Activated CD4-positive, alpha-beta memory T cell treated with anti-CD3 and anti-CD28 coated beads for 36 hours (primary cell): ENCODE results near the gene RCOR1. TPM values are rescaled to one million over a fixed set of nuclear protein-coding genes. Genes with fewer than 3 reads are reported as not detected.
"Not testable (repeated sequence)": the region's sequence is repeated elsewhere in the genome, so short reads cannot be mapped to it uniquely, and the experiment has no call there.

Experiments
- CTCF ChIA-PET: fragments of 350-600 bp; sonication (Branson Sonifier 250); formaldehyde crosslinking; loops from one replicate; lab custom pipeline; 2021; ENCODE audit warnings: antibody characterized with exemption, inconsistent platforms; lab: Charles Lee
- POLR2A ChIA-PET: fragments of 350-600 bp; sonication (Branson Sonifier 250); formaldehyde crosslinking; loops from one replicate; lab custom pipeline; 2021; ENCODE audit warnings: antibody characterized with exemption; lab: Charles Lee
- DNase-seq: peaks from one replicate; pipeline ENCODE4 v3.0.0-alpha.2; 2020
- H3K27ac Mint-ChIP-seq: one replicate; pipeline ENCODE4 v1.8.0; 2021; ENCODE audit warnings: mixed read lengths
- H3K27me3 Mint-ChIP-seq: one replicate; pipeline ENCODE4 v1.8.0; 2021; ENCODE audit warnings: mixed read lengths
- H3K36me3 Mint-ChIP-seq: one replicate; pipeline ENCODE4 v1.8.0; 2021; ENCODE audit warnings: mixed read lengths
- H3K4me1 Mint-ChIP-seq: one replicate; pipeline ENCODE4 v1.8.0; 2021; ENCODE audit warnings: low read depth, mixed read lengths
- H3K4me3 Mint-ChIP-seq: one replicate; pipeline ENCODE4 v1.8.0; 2021; ENCODE audit warnings: mild to moderate bottlenecking, mixed read lengths
- H3K9me3 Mint-ChIP-seq: one replicate; pipeline ENCODE4 v1.8.0; 2021; ENCODE audit warnings: mixed read lengths
- intact Hi-C: fragments of 100-400 bp; cut with micrococcal nuclease; formaldehyde crosslinking; loops from one replicate; pipeline ENCODE4 v1.15.1; 2023
- total RNA-seq, 2 experiments: library from RNA; stranded (reverse); gene quantifications; one replicate each; pipeline ENCODE4 v1.2.3, GENCODE V29; 2021

The RCOR1 gene
- 10 to 100 TPM; 14.1 to 14.3 TPM for total RNA-seq

GRCh38 chr14:102591944-102592762 is at the start of gene RCOR1:
RCOR1 (plus strand) TSS chr14:102592649; CDS start chr14:102592887, 238 bp downstream.
- peaks cover 32% of the 10 kb centered on the region for H3K4me1 Mint-ChIP-seq
- peak within 1 kb of the TSS; percentile 93 for H3K27ac Mint-ChIP-seq
- peak; percentile 99 for DNase-seq
- intact Hi-C loops: loop anchor here (1.0 to 10.0 kb wide), 6 partner anchors 68 to 453 kb away; partner anchors contain the start of genes CINP, TECPR2, TRAF3 and WDR20
- no peaks in the 10 kb centered on the region for H3K9me3 Mint-ChIP-seq
- peak within 1 kb of the TSS; percentile 84 for H3K4me3 Mint-ChIP-seq
- H3K36me3 Mint-ChIP-seq: peaks cover 2% of the 10 kb centered on the region
- ChIA-PET POLR2A (no interaction called here), CTCF (interaction anchor here (1.5 kb wide), 1 partner anchor 67 kb away, joined by 11 read pairs; no protein-coding TSS in a partner anchor)
- no peaks in the 10 kb centered on the region for H3K27me3 Mint-ChIP-seq

- H3K9me3 Mint-ChIP-seq: no peaks in the 10 kb centered on the region
- intact Hi-C loops: loop anchor here (1.0 kb wide), 1 partner anchor 45 kb away; no protein-coding TSS in a partner anchor
- POLR2A ChIA-PET: no interaction called here
- CTCF ChIA-PET: no interaction called here
- H3K27ac Mint-ChIP-seq: no peak overlapping the region
- no peak for DNase-seq
- H3K4me1 Mint-ChIP-seq: peaks cover 2% of the 10 kb centered on the region
- no peak overlapping the region for H3K4me3 Mint-ChIP-seq
- no peaks in the 10 kb centered on the region for H3K36me3 Mint-ChIP-seq
- peaks cover 23% of the 10 kb centered on the region for H3K27me3 Mint-ChIP-seq
Observed at GRCh38 chr14:102544046-102544746, 48.3 kb upstream of the RCOR1 start.

- CTCF ChIA-PET: no interaction called here
- no peak overlapping the region for H3K27ac Mint-ChIP-seq
- intact Hi-C loops: loop anchor here (1.0 kb wide), 1 partner anchor 44 kb away; no protein-coding TSS in a partner anchor
- POLR2A ChIA-PET: no interaction called here
- peaks cover 23% of the 10 kb centered on the region for H3K27me3 Mint-ChIP-seq
- no peaks in the 10 kb centered on the region for H3K9me3 Mint-ChIP-seq
- H3K36me3 Mint-ChIP-seq: no peaks in the 10 kb centered on the region
- no peak overlapping the region for H3K4me3 Mint-ChIP-seq
- DNase-seq: peak; percentile 31
- H3K4me1 Mint-ChIP-seq: peaks cover 2% of the 10 kb centered on the region
Observed at GRCh38 chr14:102544747-102545460, 47.5 kb upstream of the RCOR1 start.

DNA sequence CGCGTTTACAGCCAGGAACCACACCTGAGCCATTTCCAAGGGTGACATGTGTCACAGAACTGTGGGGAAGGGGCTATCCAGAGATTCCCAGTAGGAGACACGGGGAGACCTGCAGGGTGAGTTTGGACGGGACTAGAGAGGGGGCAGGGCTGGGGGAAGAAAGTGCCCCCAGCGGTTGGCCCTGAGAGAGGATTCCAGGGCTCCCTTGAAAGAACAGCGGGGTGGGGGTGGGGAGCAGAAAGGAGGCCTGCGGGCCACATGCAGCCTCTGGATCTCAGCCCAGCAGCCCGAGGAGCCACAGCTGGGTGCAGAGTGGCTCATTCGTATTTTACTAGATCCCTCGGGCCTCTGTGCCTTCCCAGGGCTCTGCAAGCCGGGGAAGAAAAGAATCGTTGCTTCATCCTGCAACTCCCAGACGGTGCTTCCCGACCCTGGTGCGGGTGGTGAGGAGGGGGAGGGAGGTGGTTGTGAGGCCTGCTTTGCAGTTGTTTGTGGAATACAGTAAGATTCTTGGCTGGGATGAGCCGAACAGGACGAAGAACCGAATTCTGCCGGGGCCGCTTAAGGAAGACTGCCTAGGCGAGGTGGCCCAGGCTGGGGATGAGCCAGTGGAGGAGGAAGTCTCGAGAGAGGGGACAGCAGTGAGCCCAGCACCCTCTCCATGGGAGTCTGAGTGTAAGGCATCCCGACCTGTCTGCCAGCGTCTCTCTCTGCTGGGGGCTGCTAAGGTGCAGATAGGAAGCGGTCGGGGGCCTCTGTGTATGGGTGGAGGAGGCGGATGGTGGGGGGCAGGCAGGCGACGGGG is 46.8 kb upstream of the RCOR1 start:
- ChIA-PET CTCF (no interaction called here), POLR2A (no interaction called here)
- peaks cover 2% of the 10 kb centered on the region for H3K4me1 Mint-ChIP-seq
- peaks cover 23% of the 10 kb centered on the region for H3K27me3 Mint-ChIP-seq
- H3K9me3 Mint-ChIP-seq: no peaks in the 10 kb centered on the region
- no peaks in the 10 kb centered on the region for H3K36me3 Mint-ChIP-seq
- intact Hi-C loops: no loop called here
- DNase-seq: no peak
- H3K4me3 Mint-ChIP-seq: no peak overlapping the region
- H3K27ac Mint-ChIP-seq: no peak overlapping the region

- Mint-ChIP-seq H3K9me3 (no peaks in the 10 kb centered on the region), H3K4me1 (peaks cover 10% of the 10 kb centered on the region), H3K27me3 (peaks cover 23% of the 10 kb centered on the region), H3K36me3 (no peaks in the 10 kb centered on the region), H3K27ac (no peak overlapping the region), H3K4me3 (no peak overlapping the region)
- intact Hi-C loops: no loop called here
- POLR2A ChIA-PET: no interaction called here
- CTCF ChIA-PET: interaction anchor here (0.7 kb wide), 1 partner anchor 239 kb away, joined by 4 read pairs; no protein-coding TSS in a partner anchor
- no peak for DNase-seq
Observed at GRCh38 chr14:102548616-102549240, 43.7 kb upstream of the RCOR1 start.

GRCh38 chr14:102550927-102551401 is 41.5 kb upstream of the RCOR1 start:
- CTCF ChIA-PET: interaction anchor here (0.8 kb wide), 1 partner anchor 26 kb away, joined by 3 read pairs; no protein-coding TSS in a partner anchor
- POLR2A ChIA-PET, H3K9me3 Mint-ChIP-seq, H3K4me1 Mint-ChIP-seq, H3K4me3 Mint-ChIP-seq, H3K27ac Mint-ChIP-seq, intact Hi-C loops, H3K36me3 Mint-ChIP-seq, DNase-seq, H3K27me3 Mint-ChIP-seq: not testable (repeated sequence)

- Mint-ChIP-seq H3K27ac (no peak overlapping the region), H3K27me3 (peaks cover 7% of the 10 kb centered on the region), H3K4me1 (peaks cover 9% of the 10 kb centered on the region), H3K9me3 (no peaks in the 10 kb centered on the region), H3K36me3 (no peaks in the 10 kb centered on the region), H3K4me3 (peak overlapping the region; percentile 41)
- intact Hi-C loops: no loop called here
- ChIA-PET CTCF (no interaction called here), POLR2A (no interaction called here)
- peak; percentile 81 for DNase-seq
Observed at GRCh38 chr14:102551995-102552705, 40.3 kb upstream of the RCOR1 start.

- no peak overlapping the region for H3K27ac Mint-ChIP-seq
- CTCF ChIA-PET: no interaction called here
- H3K36me3 Mint-ChIP-seq: no peaks in the 10 kb centered on the region
Observed at GRCh38 chr14:102554821-102555819, 37.3 kb upstream of the RCOR1 start.

DNA sequence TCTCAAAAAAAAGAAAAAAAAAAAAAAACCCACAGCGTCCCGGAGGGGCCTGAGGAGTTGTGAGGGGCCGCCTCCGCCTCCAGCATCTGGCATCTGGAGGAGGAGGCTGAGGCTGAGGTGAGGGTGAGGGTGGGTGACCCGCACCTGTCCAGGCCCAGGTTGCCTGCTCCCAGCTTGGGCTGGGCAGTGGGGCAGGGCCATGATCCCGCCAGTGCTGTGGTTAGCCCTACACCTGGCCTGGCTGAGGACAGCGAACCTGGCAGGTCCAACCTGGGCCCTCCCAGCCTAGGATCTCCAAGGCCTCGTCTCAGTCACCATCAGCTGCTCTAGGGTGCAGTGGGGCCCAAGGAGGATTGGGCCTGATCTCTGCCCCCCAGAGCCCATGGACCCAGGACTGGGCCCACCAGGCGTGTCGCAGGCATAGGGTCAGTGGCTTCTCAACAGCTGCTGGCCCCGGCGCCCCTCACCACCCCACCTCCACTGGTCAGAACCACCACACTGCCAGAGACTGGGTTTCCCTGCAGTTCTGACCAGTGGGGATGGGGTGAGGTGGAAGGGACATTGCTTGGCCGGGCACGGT is 36.3 kb upstream of the RCOR1 start:
- Mint-ChIP-seq H3K9me3 (no peaks in the 10 kb centered on the region), H3K4me1 (peaks cover 9% of the 10 kb centered on the region), H3K27me3 (no peaks in the 10 kb centered on the region), H3K27ac (no peak overlapping the region), H3K4me3 (peak overlapping the region; percentile 16), H3K36me3 (no peaks in the 10 kb centered on the region)
- POLR2A ChIA-PET: no interaction called here
- intact Hi-C loops: no loop called here
- CTCF ChIA-PET: no interaction called here
- no peak for DNase-seq

More at GRCh38 chr14:102554821-102555819, 37.3 kb upstream of the RCOR1 start:
- intact Hi-C loops: no loop called here
- Mint-ChIP-seq H3K9me3 (no peaks in the 10 kb centered on the region), H3K27me3 (no peaks in the 10 kb centered on the region), H3K4me1 (peaks cover 9% of the 10 kb centered on the region), H3K4me3 (peak overlapping the region; percentile 66)
- POLR2A ChIA-PET: interaction anchor here (1.4 kb wide), 1 partner anchor 10 kb away, joined by 4 read pairs; no protein-coding TSS in a partner anchor
- peak; percentile 63 for DNase-seq
